ENCODE measurements around the gene IFT80. TPM values are rescaled to one million over a fixed set of nuclear protein-coding genes. Genes with fewer than 3 reads are reported as not detected.
A peak's percentile ranks its signal among the peaks of the same experiment; 100 is the strongest.

The IFT80 gene
- total RNA-seq, 2 donors from 2014 or later: 44.1 to 61.4 TPM

- DNase-seq (ENCODE audit: low spot score): no peak
- H3K27ac ChIP-seq: no peak overlapping the region
These were observed 172.8 kb downstream of the IFT80 start for GRCh38 chr3:160226026-160226907.

GRCh38 chr3:160225176-160226025 lies 173.6 kb downstream of the IFT80 start, which contains the start of gene C3orf80:
C3orf80 (plus strand) TSS chr3:160225422; CDS start chr3:160225636, 214 bp downstream.
- H3K27ac ChIP-seq: no peak within 1 kb of the TSS
- ATAC-seq (ENCODE audit: insufficient number of reproducible peaks, low FRiP score, low read depth) (peak; percentile 19), DNase-seq (ENCODE audit: low spot score) (no peak)
- H3K4me3 ChIP-seq: peak within 1 kb of the TSS; percentile 75
- H3K4me1 ChIP-seq (ENCODE audit: control insufficient read depth in 1 of 2, low read depth in 2 of 2): peaks cover 7 to 12% of the 10 kb centered on the region in 2 donors
- TF ChIP-seq CTCF (IDR thresholded peaks at IDR 0.05): peak; percentile 13
- H3K27me3 ChIP-seq (replicated peaks; ENCODE audit: insufficient read depth): no peaks in the 10 kb centered on the region
- no peaks in the 10 kb centered on the region for H3K9me3 ChIP-seq
- no peaks in the 10 kb centered on the region for H3K36me3 ChIP-seq

More at GRCh38 chr3:160226026-160226907, 172.8 kb downstream of the IFT80 start:
- Histone ChIP-seq H3K4me3 (peak overlapping the region; percentile 75), H3K36me3 (no peaks in the 10 kb centered on the region), H3K4me1 (ENCODE audit: control insufficient read depth in 1 of 2, low read depth in 2 of 2) (peaks cover 7 to 8% of the 10 kb centered on the region in 2 donors), H3K9me3 (no peaks in the 10 kb centered on the region), H3K27me3 (replicated peaks; ENCODE audit: insufficient read depth) (no peaks in the 10 kb centered on the region)
- TF ChIP-seq CTCF (IDR thresholded peaks at IDR 0.05): no peak
- ATAC-seq (ENCODE audit: insufficient number of reproducible peaks, low FRiP score, low read depth): no peak

- Histone ChIP-seq H3K9me3 (no peaks in the 10 kb centered on the region), H3K27ac (no peak overlapping the region), H3K36me3 (no peaks in the 10 kb centered on the region), H3K4me3 (peak overlapping the region; percentile 75), H3K27me3 (replicated peaks; ENCODE audit: insufficient read depth) (no peaks in the 10 kb centered on the region), H3K4me1 (ENCODE audit: control insufficient read depth in 1 of 2, low read depth in 2 of 2) (peaks cover 7 to 12% of the 10 kb centered on the region in 2 donors)
- no peak for ATAC-seq (ENCODE audit: insufficient number of reproducible peaks, low FRiP score, low read depth)
- DNase-seq (ENCODE audit: low spot score): no peak
- no peak for TF ChIP-seq CTCF (IDR thresholded peaks at IDR 0.05)
These were observed 174.2 kb downstream of the IFT80 start for GRCh38 chr3:160224811-160225175.

- peaks cover 7 to 12% of the 10 kb centered on the region in 2 donors for H3K4me1 ChIP-seq (ENCODE audit: control insufficient read depth in 1 of 2, low read depth in 2 of 2)
- no peak overlapping the region for H3K4me3 ChIP-seq
- no peaks in the 10 kb centered on the region for H3K9me3 ChIP-seq
- ATAC-seq (ENCODE audit: insufficient number of reproducible peaks, low FRiP score, low read depth): no peak
- TF ChIP-seq CTCF (IDR thresholded peaks at IDR 0.05): no peak
- no peaks in the 10 kb centered on the region for H3K36me3 ChIP-seq
- H3K27me3 ChIP-seq (replicated peaks; ENCODE audit: insufficient read depth): no peaks in the 10 kb centered on the region
- H3K27ac ChIP-seq: no peak overlapping the region
- DNase-seq (ENCODE audit: low spot score): no peak
These were observed 174.8 kb downstream of the IFT80 start for GRCh38 chr3:160224256-160224655.

GRCh38 chr3:160221019-160221418 lies 178.0 kb downstream of the IFT80 start:
- TF ChIP-seq CTCF (IDR thresholded peaks at IDR 0.05): no peak
- no peaks in the 10 kb centered on the region for H3K36me3 ChIP-seq
- ATAC-seq (ENCODE audit: insufficient number of reproducible peaks, low FRiP score, low read depth) (no peak), DNase-seq (ENCODE audit: low spot score) (no peak)
- H3K4me1 ChIP-seq (ENCODE audit: control insufficient read depth in 1 of 2, low read depth in 2 of 2): peaks cover 0 to 4% of the 10 kb centered on the region in 2 donors
- no peaks in the 10 kb centered on the region for H3K9me3 ChIP-seq
- no peak overlapping the region for H3K4me3 ChIP-seq
- H3K27ac ChIP-seq: no peak overlapping the region
- no peaks in the 10 kb centered on the region for H3K27me3 ChIP-seq (replicated peaks; ENCODE audit: insufficient read depth)
